ENCODE measurements around the gene OR4E1.

The OR4E1 gene, protein sequence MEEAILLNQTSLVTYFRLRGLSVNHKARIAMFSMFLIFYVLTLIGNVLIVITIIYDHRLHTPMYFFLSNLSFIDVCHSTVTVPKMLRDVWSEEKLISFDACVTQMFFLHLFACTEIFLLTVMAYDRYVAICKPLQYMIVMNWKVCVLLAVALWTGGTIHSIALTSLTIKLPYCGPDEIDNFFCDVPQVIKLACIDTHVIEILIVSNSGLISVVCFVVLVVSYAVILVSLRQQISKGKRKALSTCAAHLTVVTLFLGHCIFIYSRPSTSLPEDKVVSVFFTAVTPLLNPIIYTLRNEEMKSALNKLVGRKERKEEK

DNA sequence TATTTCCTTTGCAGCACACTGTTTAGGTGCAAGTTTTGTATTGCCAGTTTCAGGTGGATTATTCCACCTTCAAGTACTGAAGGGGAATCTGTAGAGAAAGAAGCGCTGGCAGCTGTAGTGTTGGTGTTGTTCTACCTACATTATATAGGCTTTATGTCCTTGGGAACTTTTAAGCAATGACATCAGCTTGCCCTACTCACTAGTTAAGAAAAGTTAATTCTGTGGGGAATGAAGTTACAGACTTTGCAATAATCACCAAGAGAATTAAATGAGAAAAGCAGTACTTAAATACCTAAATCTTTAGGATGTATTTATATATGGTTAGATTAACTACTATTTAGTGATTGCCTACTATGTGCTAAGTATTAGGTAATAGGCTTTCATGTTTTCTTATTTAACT, at the start of gene OR4E1:
Gene OR4E1 (minus strand): TSS at position 101 of the 400 bp plus-strand sequence. CDS start 2,883 bp downstream, outside the sequence.
- H3K36me3 ChIP-seq (ENCODE audit: control insufficient read depth, insufficient read depth, low read length), result no peaks in the 10 kb centered on the region
- TF ChIP-seq, protein P1, sequence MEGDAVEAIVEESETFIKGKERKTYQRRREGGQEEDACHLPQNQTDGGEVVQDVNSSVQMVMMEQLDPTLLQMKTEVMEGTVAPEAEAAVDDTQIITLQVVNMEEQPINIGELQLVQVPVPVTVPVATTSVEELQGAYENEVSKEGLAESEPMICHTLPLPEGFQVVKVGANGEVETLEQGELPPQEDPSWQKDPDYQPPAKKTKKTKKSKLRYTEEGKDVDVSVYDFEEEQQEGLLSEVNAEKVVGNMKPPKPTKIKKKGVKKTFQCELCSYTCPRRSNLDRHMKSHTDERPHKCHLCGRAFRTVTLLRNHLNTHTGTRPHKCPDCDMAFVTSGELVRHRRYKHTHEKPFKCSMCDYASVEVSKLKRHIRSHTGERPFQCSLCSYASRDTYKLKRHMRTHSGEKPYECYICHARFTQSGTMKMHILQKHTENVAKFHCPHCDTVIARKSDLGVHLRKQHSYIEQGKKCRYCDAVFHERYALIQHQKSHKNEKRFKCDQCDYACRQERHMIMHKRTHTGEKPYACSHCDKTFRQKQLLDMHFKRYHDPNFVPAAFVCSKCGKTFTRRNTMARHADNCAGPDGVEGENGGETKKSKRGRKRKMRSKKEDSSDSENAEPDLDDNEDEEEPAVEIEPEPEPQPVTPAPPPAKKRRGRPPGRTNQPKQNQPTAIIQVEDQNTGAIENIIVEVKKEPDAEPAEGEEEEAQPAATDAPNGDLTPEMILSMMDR (IDR thresholded peaks at IDR 0.05; ENCODE audit: insufficient read depth, low read length, poor library complexity, severe bottlenecking), result no peak
- H3K4me3 ChIP-seq (replicated peaks; ENCODE audit: low read depth, low read length), result no peak within 1 kb of the TSS
- H3K27me3 ChIP-seq (replicated peaks; ENCODE audit: control insufficient read depth, insufficient read depth, low read length), result peaks cover 2% of the 10 kb centered on the region; the same call in 1 of the 2 replicates
- no peak for DNase-seq (ENCODE audit: extremely low read depth, insufficient read length)

DNA sequence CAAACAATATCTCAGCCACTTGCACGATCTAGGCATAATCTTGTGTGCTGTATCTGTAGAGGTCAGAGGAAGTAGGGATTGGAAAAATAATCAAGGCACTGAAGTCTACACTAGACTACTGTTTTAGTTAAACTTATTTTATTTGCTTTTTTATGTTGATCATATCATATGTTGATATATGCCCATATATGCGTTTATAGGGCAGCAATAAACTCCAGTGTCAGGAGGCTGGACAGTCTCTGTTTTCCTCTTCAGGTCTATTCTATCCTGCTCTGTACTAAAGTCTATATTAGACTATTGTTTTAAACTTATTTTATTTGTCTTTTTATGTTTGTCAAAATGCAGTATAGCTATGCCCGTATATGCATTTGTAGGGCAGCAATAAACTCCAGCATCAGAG, 47.9 kb upstream of the OR4E1 start:
- TF ChIP-seq, protein P1 (IDR thresholded peaks at IDR 0.05; ENCODE audit: insufficient read depth, low read length, poor library complexity, severe bottlenecking), result no peak
- Histone ChIP-seq H3K4me3 (replicated peaks; ENCODE audit: low read depth, low read length) (no peak overlapping the region), H3K27me3 (replicated peaks; ENCODE audit: control insufficient read depth, insufficient read depth, low read length) (no peaks in the 10 kb centered on the region), H3K36me3 (ENCODE audit: control insufficient read depth, insufficient read depth, low read length) (no peaks in the 10 kb centered on the region)
- DNase-seq (ENCODE audit: extremely low read depth, insufficient read length), result no peak

DNA sequence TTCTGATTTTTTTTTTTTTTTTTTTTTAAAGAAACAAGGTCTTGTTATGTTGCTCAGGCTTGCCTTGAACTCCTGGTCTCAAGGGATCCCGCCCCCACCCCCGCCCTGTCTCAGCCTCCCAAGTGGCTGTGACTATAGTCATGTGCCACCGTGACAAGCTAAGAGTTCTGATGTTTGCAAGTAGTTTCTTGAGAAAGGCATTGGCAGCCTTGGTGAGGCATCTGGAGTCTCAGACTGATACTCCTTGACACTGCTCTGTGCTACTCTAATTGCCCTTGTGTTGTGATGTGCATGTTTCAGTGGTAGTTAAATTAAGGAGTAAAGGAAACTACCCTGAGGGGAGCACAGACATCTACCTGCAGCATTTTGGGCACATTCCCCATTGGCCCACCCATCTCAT, 46.2 kb upstream of the OR4E1 start:
- Histone ChIP-seq H3K27me3 (replicated peaks; ENCODE audit: control insufficient read depth, insufficient read depth, low read length) (no peaks in the 10 kb centered on the region), H3K4me3 (replicated peaks; ENCODE audit: low read depth, low read length) (no peak overlapping the region), H3K36me3 (ENCODE audit: control insufficient read depth, insufficient read depth, low read length) (no peaks in the 10 kb centered on the region)
- DNase-seq (ENCODE audit: extremely low read depth, insufficient read length), result no peak
- TF ChIP-seq, protein P1 (IDR thresholded peaks at IDR 0.05; ENCODE audit: insufficient read depth, low read length, poor library complexity, severe bottlenecking), result no peak

DNA sequence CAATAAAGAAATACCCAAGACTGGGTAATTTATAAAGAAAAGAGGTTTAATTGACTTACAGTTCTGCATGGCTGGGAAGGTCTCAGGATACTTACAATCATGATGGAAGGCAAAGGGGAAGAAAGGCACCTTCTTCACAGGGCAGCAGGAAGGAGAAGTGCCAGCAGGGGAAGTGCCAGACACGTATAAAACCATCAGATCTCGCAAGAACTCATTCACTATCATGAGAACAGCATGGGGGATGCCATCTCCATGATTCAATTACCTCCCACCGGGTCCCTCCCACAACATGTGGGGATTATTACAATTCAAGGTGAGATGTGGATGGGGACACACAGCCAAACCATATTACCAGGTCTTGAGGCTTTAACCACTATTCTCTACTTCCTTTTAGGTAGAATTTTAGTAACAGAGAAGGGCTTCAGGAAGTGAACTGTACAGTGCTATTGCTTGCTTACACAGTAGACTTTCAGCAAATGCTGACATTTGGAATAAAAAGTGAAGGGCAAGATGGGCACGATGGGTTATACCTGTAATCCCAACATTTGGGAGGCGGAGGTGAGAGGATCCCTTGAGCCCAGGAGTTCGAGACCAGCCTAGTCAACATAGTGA, 40.8 kb upstream of the OR4E1 start:
- Histone ChIP-seq H3K27me3 (replicated peaks; ENCODE audit: control insufficient read depth, insufficient read depth, low read length) (no peaks in the 10 kb centered on the region), H3K4me3 (replicated peaks; ENCODE audit: low read depth, low read length) (no peak overlapping the region), H3K36me3 (ENCODE audit: control insufficient read depth, insufficient read depth, low read length) (no peaks in the 10 kb centered on the region)
- TF ChIP-seq, protein P1 (IDR thresholded peaks at IDR 0.05; ENCODE audit: insufficient read depth, low read length, poor library complexity, severe bottlenecking), result no peak
- no peak for DNase-seq (ENCODE audit: extremely low read depth, insufficient read length)

DNA sequence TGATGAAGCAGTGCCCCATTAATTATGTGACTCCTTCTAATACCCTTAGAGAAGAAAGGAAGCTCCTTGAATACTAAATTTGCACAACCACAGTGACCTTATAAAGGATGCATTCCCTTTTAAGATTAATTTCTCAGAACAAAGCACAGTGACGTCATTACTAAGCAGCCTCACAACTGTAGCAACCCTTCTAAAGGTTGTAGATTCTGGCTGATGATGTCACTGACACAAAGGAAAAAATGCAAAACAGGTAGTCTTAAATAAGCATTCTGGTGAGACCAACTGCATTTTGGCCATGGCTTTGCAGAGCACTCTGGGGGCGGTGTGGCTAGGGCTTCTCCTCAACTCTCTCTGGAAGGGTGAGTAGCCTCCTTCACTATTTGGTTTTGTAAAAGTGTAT, 38.4 kb upstream of the OR4E1 start:
- TF ChIP-seq, protein P1 (IDR thresholded peaks at IDR 0.05; ENCODE audit: insufficient read depth, low read length, poor library complexity, severe bottlenecking), result no peak
- Histone ChIP-seq H3K4me3 (replicated peaks; ENCODE audit: low read depth, low read length) (no peak overlapping the region), H3K27me3 (replicated peaks; ENCODE audit: control insufficient read depth, insufficient read depth, low read length) (no peaks in the 10 kb centered on the region), H3K36me3 (ENCODE audit: control insufficient read depth, insufficient read depth, low read length) (no peaks in the 10 kb centered on the region)
- no peak for DNase-seq (ENCODE audit: extremely low read depth, insufficient read length)

Data from GM06990 (cell line).